Left lung (tissue), 10 donors: ENCODE measurements around the gene SPRYD3. TPM values are rescaled to one million over a fixed set of nuclear protein-coding genes. Genes with fewer than 3 reads are reported as not detected.
A peak's percentile ranks its signal among the peaks of the same experiment; 100 is the strongest.

Source experiments
- ATAC-seq: fragments of 200-7000 bp; cut with Tn5 transposase; one replicate; pipeline ENCODE4 v1.9.1; 2020; ENCODE audit warnings: moderate library complexity
- DNase-seq, 4 donors: peaks; one replicate each; pipeline ENCODE4 v3.0.0-alpha.2; 2013 to 2020
- H3K27ac ChIP-seq, 2 donors: fragments of 200-600 bp; sonication (generic) in 1 of 2; one replicate each; pipeline versions ENCODE4 v1.5.0 to v1.8.0; 2020 to 2021
- H3K27me3 ChIP-seq, 2 donors: fragments of 200-600 bp; sonication (generic) in 1 of 2; one replicate each; pipeline versions ENCODE4 v1.5.0 to v1.8.0; 2020 to 2021
- H3K36me3 ChIP-seq, 2 donors: fragments of 200-600 bp; sonication (generic) in 1 of 2; one replicate each; pipeline versions ENCODE4 v1.5.0 to v1.8.0; 2020 to 2021
- H3K4me1 ChIP-seq, 2 donors: fragments of 200-600 bp; one replicate each; pipeline ENCODE4 v1.8.0; 2021
- H3K4me3 ChIP-seq, 2 donors: fragments of 200-600 bp; sonication (generic) in 1 of 2; one replicate each; pipeline versions ENCODE4 v1.5.0 to v1.8.0; 2020 to 2021; ENCODE audit warnings: mild to moderate bottlenecking in 1 of 2
- H3K9me3 ChIP-seq, 2 donors: fragments of 200-600 bp; sonication (generic) in 1 of 2; one replicate each; pipeline versions ENCODE4 v1.5.0 to v1.8.0; 2020 to 2021
- intact Hi-C, 2 donors: fragments of 100-400 bp; cut with DNase I; formaldehyde crosslinking; loops; one replicate each; pipeline versions ENCODE4 v1.11.2 to v1.14.2; 2022
- polyA plus RNA-seq, 6 donors: library from polyadenylated mRNA; unstranded; fragments of 120-200 nt; gene quantifications; one replicate each; pipeline ENCODE4 v1.2.1, GENCODE V29; 2013; ENCODE audit not compliant: insufficient read length in 6 of 6
- total RNA-seq, 2 donors: library from RNA; stranded (reverse); fragmentation: NEBNext Ultra II Directional; extraction: Animal tissue kit (Norgen Biotek cat#: 25700); gene quantifications; one replicate each; pipeline ENCODE4 v1.2.1, GENCODE V29; 2021
- TF ChIP-seq, protein P1 (sequence below), 2 donors: fragments of 200-600 bp; sonication (generic) in 1 of 2; IDR thresholded peaks; one replicate each; pipeline versions ENCODE4 v1.5.0 to v1.8.0; 2021; ENCODE audit warnings: antibody characterized with exemption in 2 of 2
- donor health status: DM: no; HTN: yes; CAD: no.
- donor health status: DM: no; HTN: no; CAD: no.

SPRYD3 gene
- total and polyA plus RNA-seq, 8 donors = 14.2 to 41.4 (median 18.1) TPM

DNA sequence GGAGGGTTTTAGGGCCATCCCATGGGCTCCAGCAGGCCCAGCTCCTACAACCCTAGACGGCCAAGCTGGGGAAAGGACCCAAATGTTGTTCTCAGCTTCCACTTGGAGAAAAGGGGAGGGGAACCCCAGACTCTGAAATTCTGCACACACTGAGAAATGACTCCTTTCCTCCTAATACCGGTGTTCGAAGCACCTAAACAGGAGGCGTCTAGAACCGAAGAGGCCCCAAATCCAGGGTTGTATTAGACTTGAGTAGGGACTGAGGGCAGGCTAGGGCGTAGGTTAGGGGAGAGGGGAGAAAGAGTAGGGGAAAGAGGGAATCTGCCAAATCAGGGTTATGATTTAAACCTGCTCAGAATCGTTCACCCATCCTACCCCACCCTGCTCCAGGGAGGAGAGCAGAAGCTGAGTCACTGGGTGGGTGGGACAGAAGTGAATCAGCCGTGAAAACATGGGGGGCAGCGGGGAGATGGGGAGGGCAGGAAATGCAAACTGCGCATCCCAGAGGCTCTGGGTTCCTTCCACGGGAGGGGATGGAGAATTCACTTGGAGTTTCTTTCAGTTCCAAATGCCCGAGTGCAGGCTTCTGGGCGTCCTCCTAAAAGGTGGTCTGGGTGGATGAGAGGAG is 19.3 kb upstream of the SPRYD3 start:
- peaks cover 0 to 34% of the 10 kb centered on the region in 2 donors for H3K27me3 ChIP-seq
- H3K4me3 ChIP-seq = peak overlapping the region in 1 of 2 donors; percentile 49
- DNase-seq (no peak), ATAC-seq (peak; percentile 11)
- no peaks in the 10 kb centered on the region for H3K9me3 ChIP-seq
- peak overlapping the region; percentile 66 to 78 for H3K27ac ChIP-seq
- H3K4me1 ChIP-seq = peaks cover 11 to 59% of the 10 kb centered on the region in 2 donors
- TF ChIP-seq, protein P1, sequence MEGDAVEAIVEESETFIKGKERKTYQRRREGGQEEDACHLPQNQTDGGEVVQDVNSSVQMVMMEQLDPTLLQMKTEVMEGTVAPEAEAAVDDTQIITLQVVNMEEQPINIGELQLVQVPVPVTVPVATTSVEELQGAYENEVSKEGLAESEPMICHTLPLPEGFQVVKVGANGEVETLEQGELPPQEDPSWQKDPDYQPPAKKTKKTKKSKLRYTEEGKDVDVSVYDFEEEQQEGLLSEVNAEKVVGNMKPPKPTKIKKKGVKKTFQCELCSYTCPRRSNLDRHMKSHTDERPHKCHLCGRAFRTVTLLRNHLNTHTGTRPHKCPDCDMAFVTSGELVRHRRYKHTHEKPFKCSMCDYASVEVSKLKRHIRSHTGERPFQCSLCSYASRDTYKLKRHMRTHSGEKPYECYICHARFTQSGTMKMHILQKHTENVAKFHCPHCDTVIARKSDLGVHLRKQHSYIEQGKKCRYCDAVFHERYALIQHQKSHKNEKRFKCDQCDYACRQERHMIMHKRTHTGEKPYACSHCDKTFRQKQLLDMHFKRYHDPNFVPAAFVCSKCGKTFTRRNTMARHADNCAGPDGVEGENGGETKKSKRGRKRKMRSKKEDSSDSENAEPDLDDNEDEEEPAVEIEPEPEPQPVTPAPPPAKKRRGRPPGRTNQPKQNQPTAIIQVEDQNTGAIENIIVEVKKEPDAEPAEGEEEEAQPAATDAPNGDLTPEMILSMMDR (IDR thresholded peaks at IDR 0.05) = no peak
- intact Hi-C loops = loop anchor here in 1 of 2 donors (2.0 kb wide), 1 partner anchor 34 kb away; no protein-coding TSS in a partner anchor
- H3K36me3 ChIP-seq = no peaks in the 10 kb centered on the region

DNA sequence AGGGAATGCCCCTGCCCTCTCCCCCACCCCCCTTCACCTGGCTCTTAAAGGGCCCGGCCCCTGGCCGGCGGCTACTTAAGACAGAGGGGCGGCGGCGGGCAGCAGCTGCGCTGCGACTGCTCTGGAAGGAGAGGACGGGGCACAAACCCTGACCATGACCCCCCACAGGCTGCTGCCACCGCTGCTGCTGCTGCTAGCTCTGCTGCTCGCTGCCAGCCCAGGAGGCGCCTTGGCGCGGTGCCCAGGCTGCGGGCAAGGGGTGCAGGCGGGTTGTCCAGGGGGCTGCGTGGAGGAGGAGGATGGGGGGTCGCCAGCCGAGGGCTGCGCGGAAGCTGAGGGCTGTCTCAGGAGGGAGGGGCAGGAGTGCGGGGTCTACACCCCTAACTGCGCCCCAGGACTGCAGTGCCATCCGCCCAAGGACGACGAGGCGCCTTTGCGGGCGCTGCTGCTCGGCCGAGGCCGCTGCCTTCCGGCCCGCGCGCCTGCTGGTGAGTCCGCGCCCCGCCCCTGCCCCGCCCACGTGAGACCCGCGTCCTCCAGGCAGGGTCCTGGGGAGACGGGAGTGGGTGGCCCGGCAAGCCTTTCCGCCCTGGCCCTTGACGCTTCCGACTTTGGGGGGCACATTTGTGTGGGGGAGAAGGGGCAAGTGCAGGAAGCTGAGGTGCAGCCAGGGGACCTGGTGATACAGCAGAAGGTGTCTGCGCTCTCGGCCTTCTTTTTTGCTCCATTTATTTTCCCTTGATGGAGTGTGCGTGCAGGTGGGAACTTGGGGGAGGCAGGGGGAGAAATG is 18.6 kb upstream of the SPRYD3 start, which contains the start of gene IGFBP6:
TSS of gene IGFBP6 (plus strand) at position 104 of the 790 bp plus-strand sequence. CDS start at position 155, 51 bp downstream.
- Histone ChIP-seq H3K4me1 (peaks cover 11 to 52% of the 10 kb centered on the region in 2 donors), H3K36me3 (no peaks in the 10 kb centered on the region), H3K27ac (peak within 1 kb of the TSS; percentile 66 to 78), H3K27me3 (peaks cover 0 to 34% of the 10 kb centered on the region in 2 donors), H3K4me3 (peak within 1 kb of the TSS; percentile 41 to 49), H3K9me3 (no peaks in the 10 kb centered on the region)
- TF ChIP-seq, protein P1 (IDR thresholded peaks at IDR 0.05) = peak in 1 of 2 donors; percentile 17
- DNase-seq (peak; percentile 35 to 90 (median 55)), ATAC-seq (peak; percentile 68)
- intact Hi-C loops = loop anchor here in 1 of 2 donors (2.0 kb wide), 1 partner anchor 33 kb away; no protein-coding TSS in a partner anchor

DNA sequence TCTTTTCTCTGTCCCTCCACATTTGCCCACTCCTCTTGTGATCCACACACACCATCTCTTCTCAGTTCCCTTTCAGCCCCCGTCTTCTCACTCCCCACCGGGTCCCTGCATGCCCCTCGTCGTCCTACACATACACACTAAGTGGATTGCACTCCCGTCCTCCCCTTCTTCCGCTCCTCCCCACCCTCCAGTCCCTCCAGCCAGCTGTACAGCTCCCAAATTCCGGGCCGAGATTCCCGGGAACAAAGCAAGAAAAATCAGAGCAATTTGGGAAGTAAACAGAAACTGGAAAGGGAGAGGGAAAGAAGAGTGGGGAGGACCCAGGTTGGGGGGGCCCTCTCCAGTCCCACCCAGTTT is 18.0 kb upstream of the SPRYD3 start:
- Histone ChIP-seq H3K27me3 (peaks cover 0 to 34% of the 10 kb centered on the region in 2 donors), H3K9me3 (no peaks in the 10 kb centered on the region), H3K36me3 (no peaks in the 10 kb centered on the region), H3K4me3 (peak overlapping the region; percentile 41 to 49), H3K27ac (peak overlapping the region; percentile 66 to 78), H3K4me1 (peaks cover 11 to 46% of the 10 kb centered on the region in 2 donors)
- peak; percentile 20 for ATAC-seq
- DNase-seq = peak in 2 of 4 donors; percentile 59 to 68
- intact Hi-C loops = no loop called here
- TF ChIP-seq, protein P1 (IDR thresholded peaks at IDR 0.05) = no peak

DNA sequence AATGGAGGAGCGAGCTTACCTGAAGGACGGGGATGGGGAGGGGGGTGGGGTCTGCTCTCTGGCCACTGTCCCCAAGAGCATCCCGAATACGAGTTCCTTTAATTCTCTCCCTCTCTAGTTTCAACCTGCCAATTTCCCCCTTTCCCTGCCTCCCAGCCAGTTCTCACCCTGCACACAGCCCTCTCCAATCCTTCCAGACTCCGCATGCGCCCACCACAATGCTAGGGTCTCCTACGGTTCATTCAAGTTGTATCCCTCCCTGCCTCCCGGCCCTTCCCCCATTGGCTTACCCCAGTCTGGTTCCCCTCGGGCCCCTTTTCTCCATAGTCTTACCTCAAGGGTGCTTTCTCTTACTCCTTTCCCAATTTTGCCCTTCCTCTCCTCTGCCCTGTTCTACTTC is 17.6 kb upstream of the SPRYD3 start:
- DNase-seq (no peak), ATAC-seq (no peak)
- Histone ChIP-seq H3K36me3 (no peaks in the 10 kb centered on the region), H3K4me1 (peaks cover 11 to 42% of the 10 kb centered on the region in 2 donors), H3K27me3 (peaks cover 0 to 34% of the 10 kb centered on the region in 2 donors), H3K9me3 (no peaks in the 10 kb centered on the region), H3K27ac (peak overlapping the region; percentile 23 to 78), H3K4me3 (peak overlapping the region; percentile 41 to 49)
- TF ChIP-seq, protein P1 (IDR thresholded peaks at IDR 0.05) = no peak
- intact Hi-C loops = no loop called here
